Measurements from ENCODE around the gene SDK2.

GRCh38 chr17:73622381-73622780 lies 21.9 kb downstream of the SDK2 start:
- no peak for TF ChIP-seq SP1 (IDR thresholded peaks at IDR 0.05)
- no peak for TF ChIP-seq HDGF (IDR thresholded peaks at IDR 0.05; ENCODE audit: borderline replicate concordance)
- TF ChIP-seq FOXK2 (IDR thresholded peaks at IDR 0.05), result no peak
- TF ChIP-seq TARDBP (IDR thresholded peaks at IDR 0.05), result no peak
- TF ChIP-seq BHLHE40 (IDR thresholded peaks at IDR 0.05; ENCODE audit: borderline replicate concordance), result no peak
- TF ChIP-seq CTBP1 (IDR thresholded peaks at IDR 0.05; ENCODE audit: borderline replicate concordance), result no peak
- TF ChIP-seq, protein P1, sequence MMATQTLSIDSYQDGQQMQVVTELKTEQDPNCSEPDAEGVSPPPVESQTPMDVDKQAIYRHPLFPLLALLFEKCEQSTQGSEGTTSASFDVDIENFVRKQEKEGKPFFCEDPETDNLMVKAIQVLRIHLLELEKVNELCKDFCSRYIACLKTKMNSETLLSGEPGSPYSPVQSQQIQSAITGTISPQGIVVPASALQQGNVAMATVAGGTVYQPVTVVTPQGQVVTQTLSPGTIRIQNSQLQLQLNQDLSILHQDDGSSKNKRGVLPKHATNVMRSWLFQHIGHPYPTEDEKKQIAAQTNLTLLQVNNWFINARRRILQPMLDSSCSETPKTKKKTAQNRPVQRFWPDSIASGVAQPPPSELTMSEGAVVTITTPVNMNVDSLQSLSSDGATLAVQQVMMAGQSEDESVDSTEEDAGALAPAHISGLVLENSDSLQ (IDR thresholded peaks at IDR 0.05), result no peak
- TF ChIP-seq SUZ12 (IDR thresholded peaks at IDR 0.05), result no peak
- TF ChIP-seq ARNT (IDR thresholded peaks at IDR 0.05), result no peak
- TF ChIP-seq FOXA1 (IDR thresholded peaks at IDR 0.05), result no peak
- no peak for TF ChIP-seq FOXM1 (IDR thresholded peaks at IDR 0.05; ENCODE audit: borderline replicate concordance)
- no peak for TF ChIP-seq L3MBTL2 (conservative IDR thresholded peaks at IDR 0.05)
- TF ChIP-seq LEF1 (IDR thresholded peaks at IDR 0.05; ENCODE audit: borderline replicate concordance), result no peak
